ENCODE measurements around the gene TAS2R20.
A peak's percentile ranks its signal among the peaks of the same experiment; 100 is the strongest.
"Not testable (repeated sequence)": the region's sequence is repeated elsewhere in the genome, so short reads cannot be mapped to it uniquely, and the experiment has no call there.

TAS2R20 gene, protein sequence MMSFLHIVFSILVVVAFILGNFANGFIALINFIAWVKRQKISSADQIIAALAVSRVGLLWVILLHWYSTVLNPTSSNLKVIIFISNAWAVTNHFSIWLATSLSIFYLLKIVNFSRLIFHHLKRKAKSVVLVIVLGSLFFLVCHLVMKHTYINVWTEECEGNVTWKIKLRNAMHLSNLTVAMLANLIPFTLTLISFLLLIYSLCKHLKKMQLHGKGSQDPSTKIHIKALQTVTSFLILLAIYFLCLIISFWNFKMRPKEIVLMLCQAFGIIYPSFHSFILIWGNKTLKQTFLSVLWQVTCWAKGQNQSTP

GRCh38 chr12:10998204-10998603 is at the start of gene TAS2R20:
Gene TAS2R20, minus strand, starts transcription at chr12:10998304. Its CDS starts 429 bp downstream, at chr12:10997875.
- Mint-ChIP-seq H3K27me3 (no peaks in the 10 kb centered on the region), H3K27ac (no peak within 1 kb of the TSS), H3K9me3 (peaks cover 4% of the 10 kb centered on the region), H3K36me3 (ENCODE audit: low read depth) (peaks cover 36% of the 10 kb centered on the region), H3K4me3 (no peak within 1 kb of the TSS), H3K4me1 (ENCODE audit: low read depth) (no peaks in the 10 kb centered on the region)
- no peak for DNase-seq

- not testable (repeated sequence) for H3K27me3 Mint-ChIP-seq, H3K4me3 Mint-ChIP-seq, H3K27ac Mint-ChIP-seq, DNase-seq, H3K9me3 Mint-ChIP-seq
- peaks cover 14% of the 10 kb centered on the region for H3K4me1 Mint-ChIP-seq (ENCODE audit: low read depth)
- H3K36me3 Mint-ChIP-seq (ENCODE audit: low read depth) = peaks cover 78% of the 10 kb centered on the region
These were observed 43.3 kb upstream of the TAS2R20 start for GRCh38 chr12:11041366-11041765.

DNA sequence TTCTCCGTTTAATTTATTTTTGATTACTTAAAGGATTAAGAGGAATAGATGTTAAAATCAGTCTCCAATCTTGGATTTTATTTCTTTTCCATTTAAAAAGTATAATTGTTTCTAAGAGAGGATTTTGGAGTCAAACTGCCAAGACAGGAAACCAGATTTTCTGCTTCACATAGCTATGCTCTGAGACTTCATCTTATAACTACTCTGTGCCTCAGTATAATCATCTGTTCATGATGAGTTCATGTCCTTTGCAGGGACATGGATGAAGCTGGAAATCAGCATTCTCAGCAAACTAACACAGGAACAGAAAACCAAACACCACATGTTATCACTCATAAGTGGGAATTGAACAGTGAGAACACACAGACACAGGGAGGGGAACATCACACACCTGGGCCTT is 42.1 kb upstream of the TAS2R20 start:
- Mint-ChIP-seq H3K4me1 (ENCODE audit: low read depth) (peaks cover 14% of the 10 kb centered on the region), H3K9me3 (peaks cover 3% of the 10 kb centered on the region), H3K4me3 (no peak overlapping the region), H3K27ac (no peak overlapping the region), H3K36me3 (ENCODE audit: low read depth) (peaks cover 78% of the 10 kb centered on the region), H3K27me3 (no peaks in the 10 kb centered on the region)
- DNase-seq = no peak

- Mint-ChIP-seq H3K36me3 (ENCODE audit: low read depth) (peaks cover 70% of the 10 kb centered on the region), H3K27me3 (no peaks in the 10 kb centered on the region), H3K9me3 (peaks cover under 1% of the 10 kb centered on the region), H3K4me1 (ENCODE audit: low read depth) (peaks cover 10% of the 10 kb centered on the region), H3K27ac (no peak overlapping the region), H3K4me3 (no peak overlapping the region)
- DNase-seq = no peak
These were observed 41.1 kb upstream of the TAS2R20 start for GRCh38 chr12:11039171-11039570.

- not testable (repeated sequence) for H3K27ac Mint-ChIP-seq; H3K4me1 Mint-ChIP-seq (ENCODE audit: low read depth); H3K27me3 Mint-ChIP-seq; H3K4me3 Mint-ChIP-seq; DNase-seq; H3K9me3 Mint-ChIP-seq
- peaks cover 56% of the 10 kb centered on the region for H3K36me3 Mint-ChIP-seq (ENCODE audit: low read depth)
These were observed 35.9 kb upstream of the TAS2R20 start for GRCh38 chr12:11033959-11034358.

- H3K27me3 Mint-ChIP-seq = no peaks in the 10 kb centered on the region
- H3K36me3 Mint-ChIP-seq (ENCODE audit: low read depth) = peaks cover 68% of the 10 kb centered on the region
- no peak within 1 kb of the TSS for H3K27ac Mint-ChIP-seq
These were observed 33.2 kb upstream of the TAS2R20 start, which contains the start of gene TAS2R31 for GRCh38 chr12:11031307-11031706. Gene TAS2R31, minus strand, starts transcription at chr12:11031407. Its CDS starts 72 bp downstream, at chr12:11031335.

GRCh38 chr12:11026118-11026517 is 28.0 kb upstream of the TAS2R20 start:
- DNase-seq = no peak
- Mint-ChIP-seq H3K4me3 (no peak overlapping the region), H3K36me3 (ENCODE audit: low read depth) (peaks cover 65% of the 10 kb centered on the region), H3K4me1 (ENCODE audit: low read depth) (peaks cover 12% of the 10 kb centered on the region), H3K9me3 (peaks cover 8% of the 10 kb centered on the region), H3K27me3 (no peaks in the 10 kb centered on the region), H3K27ac (no peak overlapping the region)

More at GRCh38 chr12:11031307-11031706, 33.2 kb upstream of the TAS2R20 start, which contains the start of gene TAS2R31:
- DNase-seq = no peak
- Mint-ChIP-seq H3K4me3 (no peak within 1 kb of the TSS), H3K9me3 (peaks cover 3% of the 10 kb centered on the region), H3K4me1 (ENCODE audit: low read depth) (peaks cover 5% of the 10 kb centered on the region)

DNA sequence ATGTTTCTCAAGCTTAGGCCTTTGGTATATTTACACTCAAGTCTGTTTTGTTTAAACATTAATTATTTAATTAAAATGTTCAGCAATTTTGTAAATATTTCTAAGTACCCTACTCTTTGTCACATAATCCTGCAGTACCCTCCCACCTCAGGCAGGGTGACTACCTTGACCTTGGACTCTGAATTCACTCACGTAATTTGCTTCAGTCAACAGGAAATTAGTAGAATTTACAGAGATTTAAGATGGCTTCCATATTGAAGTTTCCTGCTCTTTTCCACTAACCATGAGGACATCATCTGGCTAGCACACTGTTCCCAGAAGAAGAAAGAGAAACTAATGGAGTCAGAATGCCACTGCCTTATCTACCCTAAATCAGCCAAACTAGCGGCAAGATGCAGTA is 25.3 kb upstream of the TAS2R20 start:
- Mint-ChIP-seq H3K4me3 (no peak overlapping the region), H3K4me1 (ENCODE audit: low read depth) (peaks cover 10% of the 10 kb centered on the region), H3K27me3 (no peaks in the 10 kb centered on the region), H3K27ac (no peak overlapping the region), H3K9me3 (peaks cover 5% of the 10 kb centered on the region), H3K36me3 (ENCODE audit: low read depth) (peaks cover 64% of the 10 kb centered on the region)
- DNase-seq = no peak

DNA sequence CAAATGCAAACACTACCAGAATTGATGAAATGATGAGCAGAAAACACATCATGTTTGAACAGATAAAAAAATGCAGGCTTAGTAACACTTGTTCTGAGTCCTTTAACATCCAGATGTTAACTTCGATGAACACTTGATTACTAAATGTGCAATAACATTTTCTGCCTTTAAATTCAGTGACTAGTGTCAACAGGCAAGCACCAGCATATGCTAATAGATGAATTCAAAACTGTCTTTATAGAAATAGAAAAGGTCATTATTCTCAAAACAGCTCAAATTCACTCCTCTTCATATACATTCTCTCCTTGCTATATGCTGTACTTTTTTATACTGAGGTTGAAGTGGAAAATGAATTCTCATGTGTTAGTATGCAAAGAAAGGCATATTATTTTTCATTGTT is 24.4 kb upstream of the TAS2R20 start, which contains the start of gene TAS2R19:
TSS of gene TAS2R19 (minus strand) at position 101 of the 400 bp plus-strand sequence. CDS start at position 52, 49 bp downstream.
- Mint-ChIP-seq H3K9me3 (peaks cover 5% of the 10 kb centered on the region), H3K27ac (peak within 1 kb of the TSS; percentile 36), H3K36me3 (ENCODE audit: low read depth) (peaks cover 63% of the 10 kb centered on the region), H3K4me1 (ENCODE audit: low read depth) (peaks cover 10% of the 10 kb centered on the region), H3K4me3 (no peak within 1 kb of the TSS), H3K27me3 (no peaks in the 10 kb centered on the region)
- no peak for DNase-seq

GRCh38 chr12:11016937-11017336 is 18.8 kb upstream of the TAS2R20 start:
- Mint-ChIP-seq H3K27me3 (no peaks in the 10 kb centered on the region), H3K27ac (no peak overlapping the region), H3K9me3 (no peaks in the 10 kb centered on the region), H3K4me3 (no peak overlapping the region), H3K4me1 (ENCODE audit: low read depth) (peaks cover 12% of the 10 kb centered on the region), H3K36me3 (ENCODE audit: low read depth) (peaks cover 51% of the 10 kb centered on the region)
- no peak for DNase-seq

DNA sequence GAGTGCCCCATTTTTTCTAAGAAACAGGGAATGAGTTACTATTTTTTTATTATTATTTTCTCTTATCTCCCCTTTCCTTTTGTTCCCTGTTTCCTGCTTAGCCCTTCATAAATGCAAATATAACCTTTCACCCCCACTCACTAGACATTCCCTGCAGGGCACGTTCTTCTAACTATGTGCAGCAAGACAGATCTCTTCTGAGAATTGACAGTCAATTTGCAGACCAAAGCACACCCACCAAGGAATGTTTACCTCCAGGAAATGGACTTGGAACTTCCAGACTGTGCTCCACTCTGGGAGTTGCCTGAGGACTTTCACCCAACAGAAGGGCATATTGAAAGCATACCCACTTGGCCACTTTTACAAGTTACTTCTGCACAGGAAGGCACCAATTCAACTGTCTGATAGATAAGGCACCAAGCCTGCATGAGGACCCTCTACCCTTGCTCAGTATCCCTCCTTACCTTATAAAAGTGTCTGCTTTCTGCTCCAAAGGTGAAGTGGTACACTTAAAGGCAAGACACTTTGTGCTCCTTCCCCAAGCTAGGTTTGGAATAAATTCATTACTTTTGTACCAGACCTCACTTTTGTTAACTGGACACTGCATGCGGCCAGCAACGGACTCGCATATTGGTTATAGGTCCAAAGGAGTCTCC is 17.8 kb upstream of the TAS2R20 start:
- H3K36me3 Mint-ChIP-seq (ENCODE audit: low read depth) = peaks cover 46% of the 10 kb centered on the region
- no peaks in the 10 kb centered on the region for H3K9me3 Mint-ChIP-seq
- no peak overlapping the region for H3K4me3 Mint-ChIP-seq
- H3K4me1 Mint-ChIP-seq (ENCODE audit: low read depth) = peaks cover 6% of the 10 kb centered on the region
- H3K27ac Mint-ChIP-seq = no peak overlapping the region
- no peaks in the 10 kb centered on the region for H3K27me3 Mint-ChIP-seq
- no peak for DNase-seq

DNA sequence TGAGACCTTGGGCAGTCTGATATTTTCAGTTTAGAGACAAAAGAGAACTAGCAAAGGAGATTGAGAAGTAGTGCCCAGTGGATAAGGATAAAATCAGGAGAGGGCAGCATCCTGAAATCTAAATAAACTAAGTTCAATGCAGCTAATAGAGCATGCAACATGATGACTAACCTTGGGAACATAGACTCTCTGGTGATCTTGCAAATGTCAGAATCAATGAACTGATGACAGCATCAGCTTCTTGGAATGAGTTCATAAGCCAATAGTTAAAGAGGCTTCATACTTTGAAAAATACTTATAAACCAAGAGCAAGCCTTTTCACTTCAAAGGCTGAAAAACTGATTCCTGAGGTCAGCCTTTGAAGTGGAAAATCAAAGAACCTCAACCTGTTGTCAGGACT is 16.1 kb upstream of the TAS2R20 start:
- H3K27me3 Mint-ChIP-seq = no peaks in the 10 kb centered on the region
- H3K4me3 Mint-ChIP-seq = no peak overlapping the region
- H3K9me3 Mint-ChIP-seq = no peaks in the 10 kb centered on the region
- no peak for DNase-seq
- H3K36me3 Mint-ChIP-seq (ENCODE audit: low read depth) = peaks cover 46% of the 10 kb centered on the region
- H3K27ac Mint-ChIP-seq = no peak overlapping the region
- H3K4me1 Mint-ChIP-seq (ENCODE audit: low read depth) = peaks cover 6% of the 10 kb centered on the region

DNA sequence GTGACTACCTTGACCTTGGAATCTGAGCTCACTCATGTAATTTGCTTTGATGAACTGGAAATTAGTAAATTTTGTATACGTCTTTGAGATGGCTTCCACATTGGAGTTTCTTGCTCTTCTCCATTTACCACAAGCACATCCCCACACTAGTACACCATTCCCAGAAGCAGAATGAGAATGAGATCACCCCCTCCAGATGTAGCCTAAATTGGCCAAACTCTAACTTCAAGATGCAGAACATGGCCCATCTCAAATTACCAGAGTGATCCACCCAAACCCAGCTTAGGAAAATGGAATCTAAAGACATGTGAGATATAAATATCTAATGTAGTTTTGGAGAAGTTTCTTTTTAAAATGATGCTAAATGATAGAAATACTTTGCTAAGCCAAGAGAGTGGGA is 9.5 kb upstream of the TAS2R20 start:
- no peaks in the 10 kb centered on the region for H3K4me1 Mint-ChIP-seq (ENCODE audit: low read depth)
- H3K36me3 Mint-ChIP-seq (ENCODE audit: low read depth) = peaks cover 29% of the 10 kb centered on the region
- no peaks in the 10 kb centered on the region for H3K9me3 Mint-ChIP-seq
- no peak for DNase-seq
- no peak overlapping the region for H3K27ac Mint-ChIP-seq
- no peak overlapping the region for H3K4me3 Mint-ChIP-seq
- no peaks in the 10 kb centered on the region for H3K27me3 Mint-ChIP-seq

- Mint-ChIP-seq H3K27me3 (no peaks in the 10 kb centered on the region), H3K9me3 (peaks cover 12% of the 10 kb centered on the region), H3K4me3 (no peak overlapping the region), H3K36me3 (ENCODE audit: low read depth) (peaks cover 53% of the 10 kb centered on the region), H3K27ac (no peak overlapping the region), H3K4me1 (ENCODE audit: low read depth) (peaks cover 6% of the 10 kb centered on the region)
- DNase-seq = no peak
These were observed 3.8 kb downstream of the TAS2R20 start for GRCh38 chr12:10994307-10994706.

DNA sequence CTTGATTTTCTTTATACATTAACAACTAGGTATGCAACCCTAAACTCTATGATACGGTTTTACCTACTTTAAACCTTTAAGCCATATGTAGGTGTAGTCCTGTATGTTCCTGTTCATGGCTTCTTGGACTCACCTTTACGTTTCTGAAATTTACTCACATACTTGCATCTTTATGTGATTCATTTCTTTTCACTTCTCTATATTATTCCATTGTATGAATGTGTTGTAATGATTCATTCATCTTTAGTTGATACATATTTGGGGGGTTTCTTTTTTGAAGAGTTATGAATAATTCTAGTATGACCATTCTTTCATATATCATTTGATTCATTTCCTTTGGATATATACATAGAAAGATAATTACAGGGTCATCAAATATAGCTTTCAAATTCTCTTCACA is 9.0 kb downstream of the TAS2R20 start:
- peaks cover 32% of the 10 kb centered on the region for H3K36me3 Mint-ChIP-seq (ENCODE audit: low read depth)
- no peaks in the 10 kb centered on the region for H3K27me3 Mint-ChIP-seq
- no peak overlapping the region for H3K4me3 Mint-ChIP-seq
- peaks cover 27% of the 10 kb centered on the region for H3K4me1 Mint-ChIP-seq (ENCODE audit: low read depth)
- DNase-seq = no peak
- H3K9me3 Mint-ChIP-seq = peaks cover 12% of the 10 kb centered on the region
- no peak overlapping the region for H3K27ac Mint-ChIP-seq
